Body of pancreas (tissue), 4 donors: ENCODE measurements around the gene C2orf49.
"Not testable (repeated sequence)": the region's sequence is repeated elsewhere in the genome, so short reads cannot be mapped to it uniquely, and the experiment has no call there.

Source experiments
- CTCF ChIP-seq, 7 experiments: fragments of 450-650 bp in 4 of 7; fragments of 200-600 bp in 3 of 7; sonication (generic) in 3 of 7; IDR thresholded peaks; one replicate each; pipeline ENCODE4 v1.5.1; 2016 to 2019; ENCODE audit warnings: antibody characterized with exemption in 7 of 7
- POLR2A ChIP-seq, 3 donors: fragments of 450-650 bp; IDR thresholded peaks; one replicate each; pipeline ENCODE4 v1.6.1; 2016; ENCODE audit warnings: antibody characterized with exemption in 3 of 3, mild to moderate bottlenecking in 2 of 3

GRCh38 chr2:105327271-105327670 lies 10.1 kb upstream of the C2orf49 start:
- not testable (repeated sequence) for TF ChIP-seq CTCF, POLR2A (IDR thresholded peaks at IDR 0.05)
